ENCODE measurements around the gene GGTLC2.
"Not testable (repeated sequence)": the region's sequence is repeated elsewhere in the genome, so short reads cannot be mapped to it uniquely, and the experiment has no call there.

GGTLC2 gene

GRCh38 chr22:22670076-22670795 is 25.8 kb downstream of the GGTLC2 start:
- FAIRE-seq, result no peak

GRCh38 chr22:22671506-22671905 is 27.1 kb downstream of the GGTLC2 start:
- no peak for FAIRE-seq

GRCh38 chr22:22673099-22673498 is 28.7 kb downstream of the GGTLC2 start:
- FAIRE-seq, result no peak

GRCh38 chr22:22673628-22674027 is 29.2 kb downstream of the GGTLC2 start:
- FAIRE-seq, result no peak

DNA sequence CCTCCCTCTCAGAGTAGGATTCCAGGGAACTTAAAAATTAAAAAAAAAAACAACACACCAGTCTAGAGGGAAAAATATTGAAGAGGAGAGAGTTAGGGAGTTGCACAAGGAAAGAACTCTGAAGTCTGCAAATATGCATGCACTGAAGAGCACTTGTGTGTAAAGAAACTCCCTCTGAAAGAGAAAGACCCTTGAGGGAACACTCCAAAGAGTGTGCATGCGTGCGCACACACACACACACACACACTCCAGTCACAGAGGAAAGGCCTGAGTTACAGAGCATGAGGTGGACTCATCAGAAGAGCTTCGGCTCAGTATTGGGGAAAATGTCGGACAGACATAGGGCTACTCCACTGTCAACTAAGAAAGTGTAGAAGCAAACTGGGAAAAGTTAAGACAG is 30.1 kb downstream of the GGTLC2 start:
- no peak for FAIRE-seq

GRCh38 chr22:22678970-22679369 is 34.6 kb downstream of the GGTLC2 start:
- no peak for FAIRE-seq

- FAIRE-seq, result no peak
Measured at GRCh38 chr22:22680396-22680795, 36.0 kb downstream of the GGTLC2 start.

DNA sequence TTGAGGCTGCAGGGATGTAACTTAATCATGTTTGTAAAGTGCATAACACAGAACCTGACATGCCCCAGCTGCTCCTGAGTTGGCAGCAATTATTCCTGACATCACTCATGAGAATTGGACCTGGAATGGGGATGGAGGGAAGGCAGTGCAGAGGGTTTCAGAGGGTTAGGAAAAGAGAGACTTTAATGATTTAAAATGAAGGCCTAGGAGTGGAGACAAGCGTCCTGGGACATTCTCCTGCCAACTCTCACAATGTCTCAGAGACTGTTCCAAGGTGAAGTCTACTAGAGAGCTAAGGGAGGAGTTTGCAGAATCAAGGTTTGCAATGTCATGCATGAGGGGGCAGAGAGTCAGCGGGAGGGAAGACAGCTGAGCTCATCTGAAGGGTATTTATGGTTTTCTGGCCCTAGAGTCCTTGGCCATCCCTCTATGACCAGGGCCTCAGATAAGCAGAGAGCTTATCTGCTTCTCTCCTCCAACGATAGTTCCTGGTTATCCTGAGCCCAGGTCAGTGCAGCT is 36.9 kb downstream of the GGTLC2 start:
- no peak for FAIRE-seq

DNA sequence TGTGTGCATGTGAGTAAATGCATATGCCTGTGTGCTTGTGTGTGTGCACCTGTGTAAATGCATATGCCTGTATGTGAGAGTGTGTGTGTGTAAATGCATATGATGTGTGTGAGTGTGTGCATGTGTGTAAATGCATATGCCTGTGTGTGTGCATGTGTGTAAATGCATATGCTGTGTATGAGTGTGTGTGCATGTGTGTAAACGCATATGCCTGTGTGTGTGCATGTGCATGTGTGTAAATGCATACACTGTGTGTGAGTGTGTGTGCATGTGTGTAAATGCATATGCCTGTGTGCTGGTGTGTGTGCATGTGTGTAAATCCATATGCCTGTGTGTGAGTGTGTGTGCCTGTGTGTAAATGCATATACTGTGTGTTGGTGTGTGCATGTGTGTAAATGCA is 37.8 kb downstream of the GGTLC2 start:
- FAIRE-seq, result no peak

DNA sequence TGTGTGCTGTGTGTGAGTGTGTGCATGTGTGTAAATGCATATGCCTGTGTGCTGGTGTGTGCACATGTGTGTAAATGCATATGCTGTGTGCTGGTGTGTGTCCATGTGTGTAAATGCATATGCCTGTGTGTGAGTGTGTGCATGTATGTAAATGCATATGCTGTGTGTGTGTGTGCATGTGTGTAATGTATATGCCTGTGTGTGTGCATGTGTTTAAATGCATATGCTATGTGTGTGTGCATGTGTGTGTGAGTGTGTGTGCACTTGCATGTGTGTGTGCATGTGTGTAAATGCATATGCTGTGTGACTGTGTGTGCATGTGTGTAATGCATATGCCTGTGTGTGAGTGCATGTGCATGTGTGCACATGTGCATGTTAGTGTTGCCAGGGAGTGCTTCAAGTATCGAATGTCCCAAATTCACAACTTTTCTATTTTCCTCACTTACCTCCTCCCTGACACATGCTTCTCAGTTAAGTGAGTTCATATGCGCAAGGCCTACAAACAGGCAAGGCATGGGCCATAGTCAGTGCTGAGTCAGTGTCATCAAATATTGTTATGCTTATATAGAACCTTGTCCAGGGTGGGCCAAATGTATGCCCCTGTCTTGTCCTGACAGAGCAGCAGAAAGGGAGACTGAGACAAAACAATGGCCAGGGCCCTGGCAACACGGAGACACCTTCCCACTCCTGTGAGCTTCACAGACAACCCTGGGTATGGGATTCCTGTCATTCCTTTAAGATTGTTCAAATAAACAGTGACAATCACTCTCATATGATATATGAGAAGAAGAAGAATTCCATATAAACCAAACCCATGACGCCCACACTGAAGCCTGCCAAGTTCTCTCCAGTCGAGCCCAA is 38.6 kb downstream of the GGTLC2 start:
- no peak for FAIRE-seq

GRCh38 chr22:22683668-22684361 is 39.4 kb downstream of the GGTLC2 start:
- FAIRE-seq, result no peak

DNA sequence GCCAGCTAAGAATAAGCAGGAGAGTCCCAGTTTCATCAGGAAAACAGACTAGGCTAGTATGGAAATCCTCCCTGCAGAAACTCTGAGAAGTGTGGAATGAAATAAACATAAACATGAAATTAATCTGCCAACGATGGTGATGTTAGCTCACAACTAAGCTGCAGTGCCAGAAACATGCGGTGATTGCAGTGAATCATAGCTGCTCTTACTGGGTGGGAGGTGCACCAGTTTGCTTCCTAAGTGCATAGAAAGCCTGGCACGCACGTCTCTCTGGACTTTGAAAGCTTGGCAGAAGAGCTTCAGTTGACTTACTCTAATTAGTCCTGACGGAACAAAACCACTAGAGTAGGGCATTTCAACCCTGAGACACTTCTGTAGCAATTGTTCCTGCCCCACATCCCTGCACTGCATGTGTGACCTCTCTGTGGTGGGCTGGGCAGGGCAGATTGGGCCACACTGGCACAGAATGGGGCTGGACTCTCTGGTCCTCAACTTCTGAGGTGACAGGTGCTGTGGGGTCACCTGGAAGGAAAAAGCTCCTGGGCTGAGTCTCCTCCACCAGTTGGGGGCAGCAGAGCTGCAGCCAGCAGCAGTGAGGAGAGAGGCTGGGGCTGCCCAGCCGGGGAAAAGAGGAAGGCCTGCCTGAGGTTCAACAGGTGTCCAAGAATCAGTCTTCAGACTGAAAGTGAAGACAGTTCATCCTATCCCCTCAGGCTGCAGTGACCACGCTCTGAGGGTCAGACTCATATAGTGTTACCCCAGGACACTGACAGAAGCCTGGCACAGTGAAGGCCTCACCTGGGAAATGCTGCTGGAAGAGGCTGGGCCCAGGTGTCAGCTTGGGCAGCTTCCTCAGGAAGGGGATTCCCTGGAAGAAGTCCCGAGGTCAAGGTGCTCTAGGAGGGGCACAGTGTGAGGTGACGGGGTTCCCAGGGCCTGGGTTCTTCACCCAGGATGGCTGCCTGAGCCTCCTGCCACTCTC is 40.5 kb downstream of the GGTLC2 start:
- FAIRE-seq, result no peak

GRCh38 chr22:22685586-22685985 is 41.2 kb downstream of the GGTLC2 start:
- no peak for FAIRE-seq

GRCh38 chr22:22686202-22687115 is 42.0 kb downstream of the GGTLC2 start:
- FAIRE-seq, result not testable (repeated sequence)

DNA sequence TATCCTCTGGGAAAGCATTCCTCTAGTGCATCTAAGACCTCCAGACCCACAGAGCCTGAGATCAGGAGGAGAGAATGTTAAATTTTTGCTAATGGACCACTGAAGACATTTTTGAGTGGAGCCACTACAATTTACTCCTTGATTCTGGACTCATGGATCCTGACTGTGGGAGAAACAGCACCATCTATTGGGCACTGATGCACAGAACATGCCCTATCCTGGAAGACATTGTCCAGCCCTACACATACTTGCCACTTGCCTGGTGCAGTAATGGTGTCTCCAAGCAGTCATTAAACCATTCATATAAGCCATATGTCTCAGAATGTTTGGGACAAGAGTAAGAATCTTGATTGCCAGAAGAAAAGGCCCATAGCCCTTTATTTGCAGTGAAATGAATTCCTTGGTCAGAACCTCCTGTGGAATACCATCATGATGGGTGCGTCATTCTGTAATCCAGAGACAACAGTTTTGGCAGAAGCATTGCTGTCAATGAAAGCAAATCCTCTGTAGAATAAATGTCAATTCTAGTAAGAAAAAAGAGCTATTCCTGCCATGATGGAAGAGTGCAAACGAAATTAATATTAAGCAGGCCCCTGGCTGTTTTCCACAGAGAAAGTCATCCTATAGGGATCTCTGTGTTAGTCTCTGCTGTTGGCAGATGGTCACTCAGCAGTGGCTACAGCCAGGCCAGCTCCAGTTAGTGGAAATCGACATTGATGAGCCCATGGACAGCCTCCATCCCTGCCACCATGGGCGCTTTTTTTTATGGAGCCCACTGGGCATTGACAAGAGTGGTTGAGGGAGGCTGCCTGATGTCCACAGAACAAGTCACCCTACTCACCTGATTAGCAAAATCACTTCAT is 43.5 kb downstream of the GGTLC2 start:
- FAIRE-seq, result peak; percentile 62

- FAIRE-seq, result no peak
Measured at GRCh38 chr22:22689621-22690345, 45.4 kb downstream of the GGTLC2 start.

- FAIRE-seq, result no peak
Measured at GRCh38 chr22:22691055-22691454, 46.6 kb downstream of the GGTLC2 start.

GRCh38 chr22:22691716-22692701 is 47.6 kb downstream of the GGTLC2 start:
- FAIRE-seq, result no peak
